CD4-positive, alpha-beta T cell (primary cell): ENCODE measurements around the gene JARID2. TPM values are rescaled to one million over a fixed set of nuclear protein-coding genes. Genes with fewer than 3 reads are reported as not detected.

Experiments used
- ATAC-seq: fragments of 200-7000 bp; cut with Tn5 transposase; one replicate; pipeline ENCODE4 v1.10.0; 2022; ENCODE audit warnings: mild to moderate bottlenecking; ENCODE audit not compliant: poor library complexity
- CTCF ChIA-PET: fragments of 350-600 bp; sonication (Branson Sonifier 250); formaldehyde crosslinking; loops from one replicate; lab custom pipeline; 2021; ENCODE audit warnings: antibody characterized with exemption, inconsistent platforms; lab: Charles Lee
- POLR2A ChIA-PET: fragments of 350-600 bp; sonication (Branson Sonifier 250); formaldehyde crosslinking; loops from one replicate; lab custom pipeline; 2021; ENCODE audit warnings: antibody characterized with exemption, inconsistent platforms; lab: Charles Lee
- DNase-seq, 14 experiments: peaks; one replicate each; pipeline ENCODE4 v3.0.0-alpha.2; 2013 to 2020; ENCODE audit warnings: mixed read lengths in 2 of 14
- H3K27ac ChIP-seq, 2 donors: one replicate each; pipeline versions ENCODE4 v1.5.1 to v1.7.0; 2013; ENCODE audit warnings: low read length in 2 of 2, low read depth in 1 of 2, mild to moderate bottlenecking in 1 of 2
- H3K27me3 ChIP-seq, 2 experiments: 1 replicate in 1 of 2; 2 replicates in 1 of 2; pipeline versions ENCODE4 v1.6.1 to v1.7.0; 2013; ENCODE audit warnings: low read length in 2 of 2, control low read depth in 1 of 2, mild to moderate bottlenecking in 1 of 2, moderate library complexity in 1 of 2; ENCODE audit not compliant: insufficient read depth in 2 of 2, control insufficient read depth in 1 of 2
- H3K36me3 ChIP-seq: one replicate; pipeline ENCODE4 v1.6.1; 2013; ENCODE audit warnings: low read length, control low read depth; ENCODE audit not compliant: insufficient read depth
- H3K4me1 ChIP-seq: one replicate; pipeline ENCODE4 v1.6.1; 2013; ENCODE audit warnings: low read length, control low read depth; ENCODE audit not compliant: insufficient read depth
- H3K4me3 ChIP-seq: one replicate; pipeline ENCODE4 v1.5.1; 2013; ENCODE audit warnings: mild to moderate bottlenecking, low read length, moderate library complexity
- H3K9me3 ChIP-seq, 2 experiments: 1 replicate in 1 of 2; 2 replicates in 1 of 2; pipeline versions ENCODE4 v1.6.1 to v1.7.0; 2013; ENCODE audit warnings: low read length in 2 of 2, mild to moderate bottlenecking in 2 of 2, control low read depth in 1 of 2, moderate library complexity in 1 of 2; ENCODE audit not compliant: control insufficient read depth in 1 of 2, insufficient read depth in 1 of 2
- H3K27ac Mint-ChIP-seq: one replicate; pipeline ENCODE4 v1.8.0; 2020; ENCODE audit warnings: mixed read lengths
- H3K27me3 Mint-ChIP-seq: one replicate; pipeline ENCODE4 v1.8.0; 2021; ENCODE audit warnings: mixed read lengths
- H3K36me3 Mint-ChIP-seq: one replicate; pipeline ENCODE4 v1.8.0; 2021; ENCODE audit warnings: low read depth, mixed read lengths
- H3K4me1 Mint-ChIP-seq: one replicate; pipeline ENCODE4 v1.8.0; 2021; ENCODE audit warnings: low read depth, mixed read lengths
- H3K4me3 Mint-ChIP-seq: one replicate; pipeline ENCODE4 v1.8.0; 2020; ENCODE audit warnings: mild to moderate bottlenecking, mixed read lengths
- H3K9me3 Mint-ChIP-seq: one replicate; pipeline ENCODE4 v1.8.0; 2020; ENCODE audit warnings: mixed read lengths
- CTCF ChIP-seq: fragments of 200-600 bp; IDR thresholded peaks from one replicate; pipeline ENCODE4 v1.8.0; 2022; ENCODE audit warnings: antibody characterized with exemption, mild to moderate bottlenecking
- intact Hi-C, 2 experiments: fragments of 100-400 bp; cut with DNase I in 1 of 2; cut with micrococcal nuclease in 1 of 2; formaldehyde crosslinking; loops; one replicate each; pipeline versions ENCODE4 v1.15.1 to v1.9.0; 2023 to 2025; cut with DNase I, micrococcal nuclease
- total RNA-seq, 174 experiments: library from RNA in 2 of 174; stranded (reverse) in 2 of 174; gene quantifications; one replicate each; pipeline ENCODE4 v1.2.3 and lab custom pipeline; 2021 to 2026

The JARID2 gene
- total RNA-seq, 2 experiments from 2014 or later, result 32.0 to 33.0 TPM

- Histone ChIP-seq H3K27ac (no peak overlapping the region), H3K36me3 (no peaks in the 10 kb centered on the region), H3K4me1 (no peaks in the 10 kb centered on the region), H3K9me3 (no peaks in the 10 kb centered on the region), H3K27me3 (no peaks in the 10 kb centered on the region), H3K4me3 (no peak overlapping the region)
- ATAC-seq (no peak), DNase-seq (no peak)
- Mint-ChIP-seq H3K27me3 (no peaks in the 10 kb centered on the region), H3K36me3 (no peaks in the 10 kb centered on the region), H3K4me3 (no peak overlapping the region), H3K9me3 (no peaks in the 10 kb centered on the region), H3K27ac (no peak overlapping the region), H3K4me1 (peaks cover 41% of the 10 kb centered on the region)
- POLR2A ChIA-PET, result no interaction called here
- intact Hi-C loops, result no loop called here
- TF ChIP-seq CTCF, result no peak
- CTCF ChIA-PET, result no interaction called here
Measured at GRCh38 chr6:15557174-15557573, 311.3 kb downstream of the JARID2 start.

- no peak overlapping the region for H3K27ac Mint-ChIP-seq
- Histone ChIP-seq H3K27ac (no peak overlapping the region), H3K9me3 (no peaks in the 10 kb centered on the region), H3K36me3 (no peaks in the 10 kb centered on the region), H3K4me3 (no peak overlapping the region), H3K27me3 (no peaks in the 10 kb centered on the region), H3K4me1 (no peaks in the 10 kb centered on the region)
- intact Hi-C loops, result no loop called here
- no peak for TF ChIP-seq CTCF
- H3K4me1 Mint-ChIP-seq, result peaks cover 13% of the 10 kb centered on the region
- ChIA-PET CTCF (no interaction called here), POLR2A (no interaction called here)
- DNase-seq (no peak), ATAC-seq (no peak)
- H3K36me3 Mint-ChIP-seq, result peaks cover 14% of the 10 kb centered on the region
- no peak overlapping the region for H3K4me3 Mint-ChIP-seq
- no peaks in the 10 kb centered on the region for H3K9me3 Mint-ChIP-seq
- no peaks in the 10 kb centered on the region for H3K27me3 Mint-ChIP-seq
Measured at GRCh38 chr6:15560713-15561112, 314.8 kb downstream of the JARID2 start.

GRCh38 chr6:15561447-15562199 is 315.8 kb downstream of the JARID2 start:
- CTCF ChIA-PET, result no interaction called here

More at GRCh38 chr6:15561447-15562199, 315.8 kb downstream of the JARID2 start:
- H3K4me1 ChIP-seq, result no peaks in the 10 kb centered on the region
- DNase-seq, result no peak
- H3K9me3 ChIP-seq, result no peaks in the 10 kb centered on the region
- no peak overlapping the region for H3K27ac Mint-ChIP-seq
- peaks cover 14% of the 10 kb centered on the region for H3K36me3 Mint-ChIP-seq
- TF ChIP-seq CTCF, result no peak
- ATAC-seq, result no peak
- no peak overlapping the region for H3K4me3 Mint-ChIP-seq
- H3K27me3 ChIP-seq, result no peaks in the 10 kb centered on the region
- H3K27me3 Mint-ChIP-seq, result no peaks in the 10 kb centered on the region
- peaks cover 9% of the 10 kb centered on the region for H3K4me1 Mint-ChIP-seq
- no peak overlapping the region for H3K4me3 ChIP-seq
- H3K27ac ChIP-seq, result no peak overlapping the region
- H3K36me3 ChIP-seq, result no peaks in the 10 kb centered on the region
- no peaks in the 10 kb centered on the region for H3K9me3 Mint-ChIP-seq
- POLR2A ChIA-PET, result no interaction called here
- intact Hi-C loops, result no loop called here
